GM21737 (cell line): ENCODE measurements around the gene ZER1.
"Not testable (repeated sequence)": the region's sequence is repeated elsewhere in the genome, so short reads cannot be mapped to it uniquely, and the experiment has no call there.

Source experiments
- ATAC-seq: cut with Tn5 transposase; IDR thresholded peaks from one replicate; pipeline ENCODE4 v1.9.1; 2021; ENCODE audit warnings: mild to moderate bottlenecking, moderate library complexity; ENCODE audit not compliant: unreplicated experiment

The ZER1 gene

DNA sequence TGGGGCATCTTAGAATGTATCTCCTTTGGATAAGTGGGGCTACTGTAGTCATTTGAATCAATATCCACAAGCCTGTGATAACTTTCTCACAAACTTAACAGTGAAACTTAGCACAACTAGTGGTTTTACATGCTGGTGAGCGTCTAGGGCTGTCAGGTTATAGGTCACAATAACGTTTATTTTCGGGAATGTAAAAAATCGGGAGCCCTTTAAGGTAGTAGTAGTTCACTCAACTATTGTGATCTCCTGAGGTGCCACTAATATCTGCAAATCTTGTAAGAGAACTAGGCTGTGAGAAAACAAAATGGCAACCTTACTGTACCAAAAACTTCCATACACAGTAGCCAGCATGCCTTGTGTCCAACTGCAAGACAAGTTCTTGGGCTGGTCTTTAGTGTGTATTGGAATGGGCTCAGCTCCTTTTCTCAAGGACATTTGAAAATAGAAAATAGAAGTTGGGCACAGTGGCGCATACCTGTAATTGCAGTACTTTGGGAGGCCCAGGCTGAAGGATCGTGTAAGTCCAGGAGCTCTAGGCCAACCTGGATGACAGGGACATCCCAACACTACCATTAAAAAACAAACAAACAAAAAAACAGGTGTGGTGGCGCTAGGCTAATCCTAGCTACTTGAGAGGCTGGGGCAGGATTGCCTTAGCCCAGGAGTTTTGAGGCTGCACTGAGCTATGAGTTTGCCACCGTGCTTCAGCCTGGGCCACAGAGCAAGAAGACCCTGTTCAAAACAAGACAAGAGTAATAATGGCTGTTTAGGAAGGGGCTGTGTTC is 74.6 kb downstream of the ZER1 start:
- no peak for ATAC-seq

DNA sequence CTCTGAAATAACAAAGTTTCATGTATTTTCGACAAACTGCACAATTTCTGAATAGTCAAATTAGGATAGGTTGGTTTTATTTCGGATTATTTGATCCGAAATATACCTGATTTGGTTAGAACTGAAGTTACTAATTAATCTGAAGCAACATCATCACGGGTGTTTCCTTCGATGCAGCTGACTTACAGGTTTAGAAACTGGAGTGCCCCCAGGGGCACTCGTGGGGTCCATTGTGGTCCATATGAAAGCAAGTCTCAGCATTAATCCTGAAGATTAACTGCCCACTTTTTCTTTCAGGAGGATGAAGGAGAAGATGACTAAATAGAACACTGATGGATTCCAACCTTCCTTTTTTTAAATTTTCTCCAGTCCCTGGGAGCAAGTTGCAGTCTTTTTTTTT is 77.4 kb downstream of the ZER1 start:
- ATAC-seq = no peak

DNA sequence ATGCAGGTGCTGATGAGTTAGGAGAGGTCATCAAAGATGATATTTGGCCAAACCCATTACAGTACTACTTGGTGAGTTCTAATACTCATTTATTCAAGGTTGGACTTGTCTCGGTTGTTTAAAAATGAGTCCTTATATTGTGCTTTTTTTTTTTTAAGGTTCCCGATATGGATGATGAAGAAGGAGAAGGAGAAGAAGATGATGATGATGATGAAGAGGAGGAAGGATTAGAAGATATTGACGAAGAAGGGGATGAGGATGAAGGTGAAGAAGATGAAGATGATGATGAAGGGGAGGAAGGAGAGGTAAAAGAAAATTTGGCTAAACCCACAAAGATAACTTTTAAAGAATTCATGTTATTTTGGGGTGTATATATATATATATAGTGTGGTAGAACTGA is 78.0 kb downstream of the ZER1 start:
- ATAC-seq = not testable (repeated sequence)

DNA sequence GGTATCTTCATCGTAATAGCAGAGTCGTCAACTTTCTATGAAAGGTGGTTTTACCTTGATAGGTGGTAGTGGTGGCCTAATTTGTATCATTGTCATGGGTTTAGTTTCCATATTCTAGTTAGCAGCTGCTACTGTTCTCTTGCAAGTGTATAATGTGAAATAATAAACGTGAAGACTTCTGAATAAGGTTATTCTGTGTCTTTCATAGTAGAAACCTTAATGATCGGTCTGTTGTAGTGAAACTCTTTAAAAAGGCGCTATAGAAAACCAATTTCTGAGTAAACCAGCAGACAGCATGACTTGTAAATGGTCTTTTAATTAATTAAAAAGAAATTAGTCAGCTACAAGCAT is 81.1 kb downstream of the ZER1 start:
- ATAC-seq = no peak

DNA sequence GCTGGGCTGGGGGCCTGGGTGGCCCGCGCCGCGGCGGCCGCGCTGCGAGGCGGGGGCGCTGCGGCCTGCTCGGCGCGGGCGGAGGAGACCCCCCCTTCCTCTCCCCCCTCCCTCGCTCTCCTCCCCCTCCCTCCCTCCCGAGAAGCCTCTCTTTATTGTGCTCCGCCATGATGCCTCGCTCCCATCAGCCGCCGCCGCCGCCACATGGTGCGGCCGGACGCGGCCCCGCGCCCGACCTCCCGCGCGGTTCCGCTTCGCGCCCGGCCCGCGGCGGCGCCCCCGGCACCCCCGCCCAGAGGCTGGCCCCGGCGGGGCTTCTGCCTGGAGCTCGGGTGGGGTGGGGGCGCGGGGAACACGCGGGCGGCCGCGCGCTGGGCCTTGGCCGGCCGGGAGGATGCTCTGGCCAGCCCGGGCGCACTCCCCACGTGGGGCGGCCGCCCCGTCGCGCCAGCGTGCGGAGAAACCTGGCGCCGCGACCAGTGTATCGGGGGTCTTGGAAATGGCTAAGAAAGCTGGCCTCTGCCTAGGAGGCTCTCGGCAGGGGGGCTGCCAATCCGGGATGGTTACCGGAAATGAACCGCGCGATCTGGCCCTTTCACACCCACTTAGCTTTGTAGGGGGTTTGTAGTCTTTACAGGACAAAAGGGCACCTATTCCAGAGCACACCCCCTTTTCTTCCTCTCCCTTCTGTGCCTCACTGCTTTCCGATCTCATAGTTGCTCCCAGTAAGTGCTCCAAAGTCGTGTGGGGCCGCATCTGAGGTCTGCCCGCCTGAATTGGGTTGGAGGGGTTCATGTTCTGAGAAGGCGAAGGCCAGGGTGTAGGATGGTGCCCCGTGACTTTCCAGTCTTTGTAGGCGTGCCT is 81.7 kb downstream of the ZER1 start:
- no peak for ATAC-seq

DNA sequence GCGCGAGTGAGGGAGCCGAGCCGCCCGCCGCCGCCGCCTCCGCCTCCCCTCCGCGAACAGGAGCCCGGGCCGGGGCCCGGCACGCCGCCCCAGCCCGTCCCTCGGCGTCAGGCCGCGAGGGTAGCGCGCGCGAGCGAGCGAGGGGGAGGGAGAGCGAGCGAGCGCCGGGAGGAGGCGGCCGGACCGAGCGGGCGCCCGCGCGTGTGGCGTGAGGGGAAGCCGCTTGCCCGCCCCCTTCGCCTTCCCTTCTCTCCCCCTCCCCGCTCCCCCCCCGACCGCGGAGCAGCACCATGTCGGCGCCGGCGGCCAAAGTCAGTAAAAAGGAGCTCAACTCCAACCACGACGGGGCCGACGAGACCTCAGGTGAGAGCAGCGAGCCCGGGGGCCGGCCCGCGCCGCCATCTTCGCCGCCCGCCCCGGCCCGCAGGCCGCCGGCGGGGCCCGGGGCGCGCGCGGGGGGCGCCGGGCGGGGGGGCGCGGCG is 82.4 kb downstream of the ZER1 start:
- peak; percentile 22 for ATAC-seq

DNA sequence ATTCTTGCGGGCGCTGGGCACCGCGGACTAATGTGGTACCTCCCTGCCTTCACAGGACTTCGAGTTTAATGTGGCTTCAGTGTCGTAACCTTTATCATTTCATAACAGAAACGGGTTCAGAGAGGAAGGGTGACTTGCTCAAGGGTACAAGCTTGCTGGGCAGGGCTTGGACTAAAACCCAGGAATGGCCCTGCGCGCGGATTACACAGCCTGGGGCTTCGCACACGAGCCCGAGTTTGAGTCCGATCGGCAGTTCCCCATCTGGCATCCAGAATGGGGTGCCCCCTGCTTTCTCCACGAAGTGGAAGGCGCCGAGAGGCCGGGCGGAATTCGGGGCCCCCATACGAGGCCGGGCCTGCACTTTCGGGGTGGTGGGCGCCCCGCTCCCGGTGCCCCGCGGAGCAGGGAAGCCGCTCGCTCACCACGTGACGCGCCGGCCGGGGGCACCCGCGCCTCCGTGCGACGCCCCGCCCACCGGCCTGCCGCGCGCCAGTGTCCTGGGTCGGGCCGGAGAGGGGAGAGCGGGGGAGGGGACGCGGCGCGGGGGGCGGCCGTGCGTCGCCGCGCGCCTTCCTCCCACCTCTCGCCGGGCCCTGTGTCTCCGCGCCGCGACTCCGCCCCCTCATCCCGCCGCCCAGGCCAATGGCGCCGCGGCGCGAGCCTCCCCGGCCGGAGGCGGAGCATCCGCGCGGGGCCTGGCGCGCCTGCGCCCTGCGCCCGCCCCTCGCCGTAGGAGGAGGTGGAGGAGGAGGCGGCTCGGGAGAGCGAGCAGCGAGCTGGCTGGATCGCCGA is 83.0 kb downstream of the ZER1 start, which contains the start of gene SET:
Gene SET (plus strand): TSS at position 722 of the 792 bp plus-strand sequence. CDS start 361 bp downstream, outside the sequence.
- peak; percentile 63 for ATAC-seq

DNA sequence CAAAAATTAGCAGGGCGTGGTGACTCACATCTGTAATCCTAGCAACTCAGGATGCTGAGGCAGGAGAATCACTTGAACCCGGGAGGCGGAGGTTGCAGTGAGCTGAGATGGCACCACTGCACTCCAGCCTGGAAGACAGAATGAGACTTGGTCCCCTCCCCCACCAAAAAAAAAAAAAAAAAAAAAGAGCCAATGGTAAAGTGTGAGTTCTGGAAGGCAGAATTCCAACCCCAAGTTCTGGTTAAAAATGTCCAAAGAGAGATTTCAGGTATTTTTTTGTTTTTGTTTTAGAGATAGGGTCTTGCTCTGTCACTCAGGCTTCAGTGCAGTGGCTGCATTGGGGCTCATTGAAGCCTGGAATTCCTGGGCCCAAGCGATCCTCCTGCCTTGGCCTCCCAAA is 84.3 kb downstream of the ZER1 start:
- ATAC-seq = no peak

DNA sequence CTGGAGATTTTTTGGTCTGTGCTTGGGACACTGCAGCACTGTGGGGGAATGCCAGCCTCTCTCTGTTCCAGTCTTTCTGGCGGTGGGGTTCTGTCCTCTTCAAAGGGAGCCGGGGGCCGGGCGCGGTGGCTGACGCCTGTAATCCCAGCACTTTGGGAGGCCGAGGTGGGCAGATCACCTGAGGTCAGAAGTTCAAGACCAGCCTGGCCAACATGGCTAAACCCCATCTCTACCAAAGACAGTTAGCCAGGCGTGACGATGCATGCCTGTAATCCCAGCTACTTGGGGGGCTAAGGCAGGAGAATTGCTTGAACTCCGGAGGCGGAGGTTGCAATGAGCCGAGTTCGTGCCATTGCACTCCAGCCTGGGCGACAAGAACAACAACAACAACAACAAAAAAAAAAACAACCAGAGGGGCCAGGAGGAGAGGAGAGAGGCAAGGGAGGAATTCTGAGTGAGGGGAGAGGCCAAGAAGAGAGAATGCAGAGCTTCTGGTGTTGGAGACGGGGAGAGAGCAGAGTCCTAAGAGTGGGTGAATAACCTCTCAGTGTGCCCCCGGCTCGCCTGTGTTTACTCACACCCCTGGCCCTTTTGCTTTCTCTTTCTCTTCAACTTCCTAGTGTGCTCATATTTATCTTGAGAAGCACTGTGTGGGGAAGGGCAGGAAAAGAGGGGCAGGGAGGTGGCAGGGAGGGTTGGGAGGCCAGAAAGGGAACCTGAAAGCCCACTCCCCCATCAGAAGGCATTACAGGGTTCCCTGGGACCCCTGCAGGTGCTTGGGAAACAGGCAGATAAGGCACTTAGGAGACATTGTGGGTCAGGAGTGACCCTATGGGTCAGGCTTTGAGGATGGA is 85.9 kb downstream of the ZER1 start:
- ATAC-seq = no peak

DNA sequence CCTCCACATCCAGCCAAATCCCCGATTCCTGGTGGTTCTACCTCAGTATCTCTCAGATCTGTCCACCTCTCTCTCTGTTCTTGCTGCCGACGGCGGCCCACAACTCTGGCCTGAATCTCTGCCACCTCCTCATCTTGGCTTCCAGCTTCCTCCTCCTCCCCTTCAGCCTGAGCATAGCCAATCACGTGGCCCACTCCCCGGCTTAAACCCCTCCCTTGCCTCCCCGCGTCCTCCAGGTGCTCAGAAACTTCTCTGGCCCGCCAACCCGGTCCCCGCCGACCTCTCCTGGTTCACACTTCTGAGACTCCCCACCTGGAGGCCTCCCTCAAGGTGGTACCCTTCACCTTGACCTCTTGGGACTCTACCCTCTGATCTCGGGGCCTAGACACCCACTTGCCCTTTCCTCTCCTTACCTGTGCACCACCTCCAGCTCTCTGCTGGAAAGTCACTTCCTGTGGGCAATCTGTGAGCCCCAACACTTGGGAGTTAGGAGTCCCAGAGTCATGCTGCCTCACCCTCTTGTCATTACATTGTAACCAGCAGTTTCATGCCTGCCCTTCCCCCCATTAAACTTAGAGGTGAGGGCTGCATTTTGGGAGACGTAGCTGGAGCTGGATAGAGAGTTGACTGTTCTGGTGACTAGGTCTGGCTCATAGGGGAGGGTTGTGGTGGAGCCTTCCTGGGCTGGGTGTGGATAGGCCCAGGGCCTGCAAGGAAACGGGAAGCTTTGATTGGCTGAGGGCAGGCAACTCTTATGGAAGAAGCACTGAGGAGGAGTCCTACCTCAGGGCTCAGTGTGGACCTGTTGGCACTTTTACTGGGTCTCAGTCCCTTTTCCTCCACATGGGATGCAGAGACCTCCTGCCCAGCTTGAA is 87.2 kb downstream of the ZER1 start:
- peak; percentile 36 for ATAC-seq

DNA sequence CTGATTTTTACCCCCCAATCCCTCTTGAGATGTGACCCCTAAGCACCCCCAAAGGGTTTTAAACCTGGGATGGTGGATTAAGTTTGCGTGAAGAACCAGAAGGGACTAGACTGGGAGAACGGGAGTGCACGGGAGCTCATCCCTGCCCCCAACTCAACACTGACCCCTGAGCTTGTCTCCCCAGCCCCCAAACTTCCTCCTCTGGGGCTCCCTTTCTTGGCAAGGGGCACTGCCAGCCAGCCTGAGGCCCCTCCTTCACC is 87.7 kb downstream of the ZER1 start:
- no peak for ATAC-seq

DNA sequence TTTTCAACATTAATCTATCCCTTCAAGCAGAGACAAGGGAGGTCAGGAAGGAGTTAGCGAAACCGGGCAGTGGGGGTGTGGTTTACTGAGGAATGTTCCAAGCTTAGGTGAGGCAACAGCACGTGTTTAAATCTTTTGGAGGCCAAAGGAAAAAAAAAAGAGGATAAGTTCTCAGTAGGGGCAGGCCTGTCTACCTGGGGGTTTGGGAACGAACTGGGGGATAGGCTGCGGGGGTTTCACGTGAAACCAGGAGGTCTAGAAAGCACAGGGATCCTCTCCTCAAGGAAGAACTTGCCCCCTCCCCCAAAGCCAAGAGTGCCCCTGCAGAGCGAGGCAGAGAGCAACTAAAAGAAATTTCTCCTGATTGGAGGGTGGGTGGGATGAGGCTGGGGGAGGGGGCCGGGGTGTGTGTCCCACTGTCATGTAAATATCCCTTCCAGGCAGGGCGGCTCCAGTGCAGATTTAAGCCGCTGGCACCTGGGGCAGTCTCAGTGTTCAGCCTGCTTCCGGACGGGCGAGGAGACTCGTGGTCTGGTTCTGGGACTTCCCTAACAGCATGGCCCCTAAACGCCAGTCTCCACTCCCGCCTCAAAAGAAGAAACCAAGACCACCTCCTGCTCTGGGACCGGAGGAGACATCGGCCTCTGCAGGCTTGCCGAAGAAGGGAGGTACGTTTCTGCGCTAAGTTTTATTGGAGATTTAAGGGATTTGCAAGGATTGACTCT is 88.2 kb downstream of the ZER1 start:
- ATAC-seq = peak; percentile 36
